T1000 (cell line): Measurements from ENCODE around the gene DCDC2B.
A peak's percentile ranks its signal among the peaks of the same experiment; 100 is the strongest.
"Not testable (repeated sequence)": the region's sequence is repeated elsewhere in the genome, so short reads cannot be mapped to it uniquely, and the experiment has no call there.

Experiments used
- DNase-seq: peaks from one replicate; lab custom pipeline; 2025; ENCODE audit warnings: mixed read lengths; lab: John Stamatoyannopoulos, UW

The DCDC2B gene

DNA sequence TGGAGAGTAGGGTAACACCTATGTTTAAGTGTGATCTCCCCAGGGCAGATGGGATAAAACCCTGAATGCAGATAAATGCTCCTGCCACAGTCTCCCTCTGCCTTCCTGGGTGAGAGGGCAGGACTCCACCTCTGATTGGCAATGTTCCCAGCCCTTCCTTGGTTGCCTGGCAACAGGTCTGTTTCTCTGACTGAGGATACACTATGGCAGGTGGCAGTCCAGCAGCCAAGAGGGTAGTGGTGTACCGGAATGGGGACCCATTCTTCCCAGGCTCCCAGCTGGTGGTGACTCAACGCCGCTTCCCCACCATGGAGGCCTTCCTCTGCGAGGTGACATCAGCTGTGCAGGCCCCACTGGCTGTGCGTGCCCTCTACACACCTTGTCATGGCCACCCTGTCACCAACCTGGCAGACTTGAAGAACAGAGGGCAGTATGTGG is at the start of gene DCDC2B:
TSS of gene DCDC2B (plus strand) at position 199 of the 438 bp plus-strand sequence. CDS start at position 204, 5 bp downstream.
- no peak for DNase-seq

DNA sequence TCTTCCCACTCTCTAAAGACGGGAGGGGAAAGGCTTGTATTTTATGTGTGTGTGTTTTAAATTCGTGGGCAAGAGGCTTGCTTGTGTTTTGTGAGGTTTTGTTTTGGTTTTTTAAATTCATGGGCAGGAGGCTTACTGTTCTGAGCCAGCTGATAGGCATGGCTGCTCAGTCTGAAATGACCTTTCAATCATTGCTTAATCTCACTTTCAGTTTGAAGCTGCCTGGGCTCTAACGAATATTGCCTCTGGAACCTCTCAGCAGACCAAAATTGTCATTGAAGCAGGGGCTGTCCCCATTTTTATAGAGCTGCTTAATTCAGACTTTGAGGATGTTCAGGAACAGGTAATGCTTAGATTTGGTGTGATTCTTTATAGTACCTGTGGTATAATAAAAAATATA is 49.7 kb upstream of the DCDC2B start:
- DNase-seq: no peak

DNA sequence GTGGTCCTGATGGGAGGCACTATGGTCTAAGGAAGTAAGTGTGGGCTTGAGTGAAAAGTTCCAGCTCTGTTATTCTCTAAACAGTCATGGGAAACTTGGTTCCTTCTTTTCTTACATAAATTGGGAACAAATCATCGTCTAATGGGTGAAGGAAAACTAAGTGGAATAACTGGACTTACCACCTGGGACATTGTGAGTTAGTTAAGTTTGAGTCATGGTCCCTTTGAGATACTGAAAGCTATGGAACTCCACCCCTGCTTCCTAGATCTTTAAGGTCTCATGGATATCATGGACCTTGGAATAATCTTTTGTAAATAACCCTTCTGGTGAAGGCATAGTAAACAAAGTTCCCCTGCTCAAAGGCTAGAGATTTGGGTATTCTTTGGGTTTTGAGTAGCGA is 45.5 kb upstream of the DCDC2B start:
- no peak for DNase-seq

DNA sequence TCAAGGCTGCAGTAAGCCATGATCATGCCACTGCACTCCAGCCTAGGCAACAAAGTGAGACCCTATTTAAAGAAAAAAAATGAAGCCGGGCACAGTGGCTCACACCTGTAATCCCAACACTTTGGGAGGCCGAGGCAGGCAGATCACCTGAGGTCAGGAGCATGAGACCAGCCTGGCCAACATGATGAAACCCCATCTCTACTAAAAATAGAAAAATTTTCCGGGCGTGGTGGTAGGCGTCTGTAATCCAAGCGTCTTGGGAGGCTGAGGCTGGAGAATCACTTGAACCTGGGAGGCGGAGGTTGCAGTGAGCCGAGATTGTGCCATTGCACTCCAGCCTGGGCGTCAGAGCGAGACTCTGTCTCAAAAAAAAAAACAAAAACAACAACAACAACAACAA is 43.3 kb upstream of the DCDC2B start:
- not testable (repeated sequence) for DNase-seq

DNA sequence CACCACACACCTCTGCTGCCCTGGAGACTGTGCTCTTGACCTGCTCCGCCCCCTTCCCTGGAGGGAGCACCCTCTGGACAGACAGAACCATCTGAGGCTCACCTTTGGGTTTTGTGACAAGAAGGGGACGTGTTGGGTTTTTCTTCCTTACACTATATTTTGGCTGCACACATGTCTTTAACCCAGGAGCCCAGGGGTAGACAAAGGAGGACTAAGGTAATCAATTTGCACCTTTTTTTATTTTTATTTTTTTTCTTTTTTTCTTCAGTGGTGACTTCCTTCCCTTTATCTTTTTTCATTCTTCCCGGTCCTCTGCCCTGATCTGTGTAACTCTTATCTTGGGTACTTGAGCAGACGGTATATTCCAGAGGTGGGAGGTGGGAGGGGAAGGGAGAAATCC is 37.9 kb upstream of the DCDC2B start:
- no peak for DNase-seq

DNA sequence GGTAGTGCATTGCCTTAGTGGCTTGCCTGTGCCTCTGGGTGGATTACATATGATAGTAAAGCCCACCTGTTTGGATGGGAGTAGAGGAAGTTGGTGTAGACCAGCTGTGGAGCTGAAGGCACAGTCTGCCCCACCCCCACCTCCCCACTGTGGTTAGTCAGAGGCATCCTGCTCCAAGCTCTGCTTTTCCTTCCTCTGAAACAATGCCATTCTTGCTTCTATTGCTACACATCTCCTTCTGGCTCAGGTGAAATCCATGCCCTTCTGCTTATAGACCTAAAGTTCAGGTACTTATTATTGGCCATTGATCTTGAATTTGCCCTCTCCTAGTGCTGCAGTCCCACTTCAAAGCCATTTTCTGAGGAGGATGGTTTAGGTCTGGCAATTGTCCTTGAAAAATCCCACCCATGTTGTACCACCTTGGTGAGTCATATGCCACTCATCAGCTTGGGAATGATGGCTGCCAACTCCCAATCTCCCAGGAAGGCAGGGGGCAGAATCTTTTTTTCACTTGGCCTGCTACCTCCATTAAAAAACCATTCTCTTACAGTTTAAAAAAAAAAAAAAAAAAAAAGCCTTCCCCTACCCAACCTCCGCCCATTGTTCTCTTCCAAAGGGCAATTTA is 36.2 kb upstream of the DCDC2B start:
- DNase-seq: no peak

DNA sequence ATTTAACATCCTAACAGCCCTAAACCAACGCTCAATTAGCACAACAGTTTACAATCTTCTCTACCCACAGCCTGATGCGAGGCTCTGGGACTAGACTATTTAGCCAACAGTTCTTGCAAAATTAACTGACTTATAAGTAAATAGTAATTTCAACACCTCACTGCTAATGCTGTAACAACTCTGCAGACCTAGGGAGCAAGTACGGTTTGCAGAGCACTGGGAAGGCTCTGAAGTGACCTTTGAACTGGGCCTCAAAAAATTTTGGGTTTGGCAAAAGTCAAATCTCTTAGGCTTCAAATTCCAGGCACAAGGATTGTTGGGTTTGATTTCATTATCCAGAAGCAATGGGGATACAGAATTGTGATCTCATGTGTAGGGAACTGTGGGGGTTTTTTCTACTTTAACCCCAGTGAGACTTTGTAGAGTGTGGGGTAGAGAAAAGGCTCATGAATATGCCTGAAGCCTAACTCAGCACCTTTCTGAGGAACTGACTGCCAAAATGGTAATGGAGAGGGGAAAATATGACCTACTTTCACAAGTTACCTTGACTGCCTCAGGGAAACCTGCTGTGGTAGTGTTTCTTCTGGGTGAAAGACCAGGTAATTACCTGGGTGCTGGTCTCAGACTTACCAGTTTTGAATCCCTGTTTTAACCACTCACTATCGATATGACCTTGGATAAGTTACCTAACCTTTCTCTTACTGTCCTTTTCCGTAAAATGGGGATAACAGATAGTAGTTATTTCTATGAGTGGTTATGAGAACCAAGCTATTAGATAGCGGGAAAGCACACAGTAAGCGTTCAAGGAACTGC is 30.3 kb upstream of the DCDC2B start:
- no peak for DNase-seq

DNA sequence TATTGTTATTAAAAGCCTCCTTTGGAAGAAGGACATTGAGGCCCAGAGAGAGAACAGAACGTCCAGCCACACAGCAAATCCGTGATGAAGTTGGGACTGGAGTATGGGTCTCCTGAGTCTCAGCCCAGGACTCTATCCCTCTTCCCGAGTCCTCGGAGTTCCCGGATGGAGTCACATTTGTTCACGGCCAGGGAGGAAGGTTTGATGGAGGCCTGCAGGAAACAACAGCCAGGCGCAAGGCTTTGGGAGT is 29.8 kb upstream of the DCDC2B start:
- no peak for DNase-seq

DNA sequence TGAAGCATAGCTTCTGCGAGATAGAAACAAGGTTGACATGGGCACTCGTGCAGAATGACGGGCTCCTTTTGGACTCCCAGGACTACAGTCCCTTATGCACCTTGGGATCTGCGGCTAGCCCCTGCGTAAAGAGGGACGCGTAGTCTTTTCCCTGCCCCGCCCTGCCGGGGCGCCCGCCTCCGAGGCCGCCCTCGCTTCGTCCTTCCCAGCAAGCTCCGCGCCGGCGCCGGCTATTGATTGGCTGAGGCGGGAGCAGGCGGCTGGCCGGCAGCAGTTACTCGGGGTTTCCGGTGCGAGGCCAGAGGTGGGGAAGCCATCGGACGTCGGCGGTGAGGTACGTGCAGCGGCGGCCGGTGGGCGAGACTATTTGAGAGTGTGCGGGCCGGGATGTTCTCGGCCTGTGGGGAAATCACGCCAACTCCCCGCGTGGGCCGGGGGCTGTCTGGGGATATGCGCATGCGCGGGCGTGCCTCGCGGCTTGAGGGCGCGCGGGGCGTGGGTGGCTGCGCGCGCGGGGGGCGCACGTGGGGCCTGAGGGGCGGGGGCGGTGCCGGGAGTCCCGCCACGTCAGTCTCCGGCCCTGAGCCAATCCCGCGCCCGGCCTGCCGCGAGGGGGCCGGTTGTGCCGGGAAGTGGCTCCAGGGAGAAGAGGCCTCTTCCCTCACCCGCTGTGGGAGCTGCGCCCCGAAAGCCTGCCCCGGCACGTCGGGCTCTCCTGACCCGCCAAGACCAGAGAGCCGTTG is 29.3 kb upstream of the DCDC2B start, which contains the start of gene TXLNA:
TSS of gene TXLNA (plus strand) at position 233 of the 743 bp plus-strand sequence. CDS start 671 bp downstream, outside the sequence.
- peak; percentile 89 for DNase-seq

DNA sequence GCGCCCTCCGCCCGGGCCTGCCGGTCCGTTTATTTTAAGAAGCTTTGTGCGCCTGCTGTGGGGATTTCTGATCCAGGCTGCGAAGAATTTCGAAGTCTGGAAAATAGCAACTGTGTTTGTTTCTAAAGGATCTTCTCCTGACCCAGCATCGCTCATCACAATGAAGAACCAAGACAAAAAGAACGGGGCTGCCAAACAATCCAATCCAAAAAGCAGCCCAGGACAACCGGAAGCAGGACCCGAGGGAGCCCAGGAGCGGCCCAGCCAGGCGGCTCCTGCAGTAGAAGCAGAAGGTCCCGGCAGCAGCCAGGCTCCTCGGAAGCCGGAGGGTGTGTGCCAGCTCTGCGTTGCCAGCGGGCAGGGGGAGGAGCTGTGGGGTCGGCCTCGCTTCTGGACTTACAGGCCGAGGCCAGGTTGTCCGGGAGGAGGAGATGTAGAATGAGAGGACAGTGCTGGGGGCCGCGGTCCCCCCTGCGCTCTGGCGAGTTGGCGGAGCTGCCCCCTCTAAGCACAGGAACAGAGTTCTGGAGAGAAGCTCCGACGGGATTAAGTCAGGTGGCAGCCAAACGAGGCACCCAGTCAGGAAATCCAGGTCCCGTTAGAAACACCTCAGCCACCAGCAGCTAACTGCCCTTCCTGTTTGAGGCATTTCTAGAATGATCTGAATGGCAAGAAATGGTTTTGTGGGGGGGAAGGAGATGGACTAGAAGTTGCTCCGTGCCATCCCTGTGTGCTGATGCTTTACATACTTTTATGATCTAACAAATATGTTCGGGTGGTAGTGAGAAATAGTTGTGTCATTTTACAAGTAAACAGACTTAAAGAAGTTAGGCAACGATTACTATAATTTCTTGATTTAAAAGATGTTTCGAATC is 28.5 kb upstream of the DCDC2B start:
- no peak for DNase-seq

DNA sequence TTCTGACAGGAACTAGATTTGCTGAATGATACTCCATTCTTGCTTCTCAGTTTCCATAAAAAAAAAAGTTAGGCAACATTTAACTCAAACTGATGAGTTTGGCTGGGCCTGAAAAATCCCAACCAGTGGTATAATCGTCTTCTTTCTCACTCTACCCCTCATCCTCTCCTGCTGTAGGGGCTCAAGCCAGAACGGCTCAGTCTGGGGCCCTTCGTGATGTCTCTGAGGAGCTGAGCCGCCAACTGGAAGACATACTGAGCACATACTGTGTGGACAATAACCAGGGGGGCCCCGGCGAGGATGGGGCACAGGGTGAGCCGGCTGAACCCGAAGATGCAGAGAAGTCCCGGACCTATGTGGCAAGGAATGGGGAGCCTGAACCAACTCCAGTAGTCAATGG is 27.8 kb upstream of the DCDC2B start:
- no peak for DNase-seq

DNA sequence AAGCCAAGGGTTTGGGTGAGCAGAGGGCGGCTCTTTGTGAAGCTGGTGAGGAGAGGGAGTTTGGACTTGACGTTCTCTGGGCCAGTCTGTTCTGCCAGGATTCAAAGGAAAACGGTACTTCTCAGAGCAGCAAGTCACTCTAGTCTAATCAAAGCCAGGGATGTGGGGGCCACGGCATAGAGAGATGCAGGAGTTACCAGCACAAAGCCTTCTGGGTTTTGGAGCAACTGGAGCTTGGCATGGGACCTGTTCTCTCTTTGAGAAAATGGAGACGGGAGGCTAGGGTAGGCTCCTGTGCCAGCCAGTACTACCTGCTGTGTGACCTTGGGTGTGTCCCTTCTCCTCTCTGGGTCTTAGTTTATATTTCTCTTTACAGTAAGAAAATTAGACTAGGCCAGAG is 27.3 kb upstream of the DCDC2B start:
- DNase-seq: no peak

DNA sequence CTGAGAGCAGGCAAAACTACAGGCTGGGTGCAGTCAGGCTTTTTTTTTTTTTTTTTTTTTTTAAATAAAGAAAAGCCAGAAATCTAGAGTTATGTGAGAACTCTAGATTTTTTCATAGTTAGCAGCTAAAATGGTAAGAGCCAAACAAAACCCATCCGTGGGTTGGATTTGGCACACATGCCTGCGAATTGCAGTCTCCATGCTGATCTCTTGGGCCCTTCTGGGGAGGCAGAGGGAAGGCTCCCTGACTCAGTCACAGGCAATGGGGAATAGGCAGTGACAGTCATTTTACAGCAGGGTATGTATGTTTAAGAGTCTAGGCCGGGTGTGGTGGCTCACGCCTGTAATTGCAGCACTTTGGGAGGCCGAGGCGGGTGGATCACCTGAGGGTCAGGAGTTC is 26.8 kb upstream of the DCDC2B start:
- DNase-seq: no peak

DNA sequence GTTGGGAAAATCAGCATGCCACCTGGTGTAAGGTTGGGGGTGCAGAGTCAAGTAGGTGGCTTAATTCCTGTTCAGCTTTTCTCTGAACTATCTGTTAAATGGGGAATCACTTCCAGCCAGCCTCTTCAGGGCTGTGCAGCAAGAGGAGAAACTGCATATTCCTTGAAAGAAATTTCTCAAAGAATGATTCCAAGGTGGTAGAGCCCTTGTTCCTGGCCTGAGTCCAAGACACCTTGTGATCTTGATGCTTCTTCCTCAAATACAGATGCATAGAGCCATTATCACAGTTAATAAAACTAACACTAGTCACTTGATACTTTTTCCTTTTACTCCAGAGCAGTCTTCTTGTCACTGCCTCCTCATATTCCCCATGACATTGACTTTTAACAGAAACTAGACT is 24.2 kb upstream of the DCDC2B start:
- no peak for DNase-seq

DNA sequence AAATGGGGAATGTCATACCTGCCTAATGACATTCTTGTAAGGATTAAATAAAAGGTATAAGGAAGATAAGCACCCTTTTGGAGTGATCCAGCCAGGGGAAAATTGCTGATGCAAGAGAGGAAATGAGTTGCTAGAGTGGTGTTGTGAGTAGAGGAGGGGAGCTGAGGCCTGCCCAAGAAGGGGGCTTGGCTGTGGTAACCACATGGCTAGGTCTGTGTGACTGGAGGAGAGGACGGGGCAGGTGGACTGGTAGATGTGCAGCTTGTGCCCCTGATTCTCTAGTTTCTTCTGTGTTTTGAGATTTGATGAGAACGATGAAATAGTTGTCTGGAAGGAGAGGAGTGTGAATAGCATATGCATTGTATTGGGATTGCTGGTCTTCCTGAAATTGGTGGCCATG is 22.8 kb upstream of the DCDC2B start:
- no peak for DNase-seq

DNA sequence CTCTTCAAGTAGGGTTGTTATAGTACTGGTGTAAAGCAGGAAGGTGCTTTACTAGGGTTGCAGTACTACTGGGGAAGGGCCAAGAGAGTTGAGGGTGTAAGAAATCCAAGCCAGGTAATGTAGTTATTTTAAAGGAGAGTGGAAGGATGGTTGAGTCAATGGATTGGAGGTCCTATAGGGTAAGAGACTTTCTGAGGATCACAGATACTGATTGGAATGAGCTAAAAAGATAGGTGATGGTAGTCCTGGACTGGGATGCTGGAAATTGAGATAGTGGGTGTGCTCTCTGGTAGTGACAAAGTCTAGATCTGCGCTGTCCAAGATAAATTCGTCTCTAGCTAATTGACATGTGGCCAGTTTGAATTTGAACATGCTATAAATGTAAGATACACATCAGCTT is 22.4 kb upstream of the DCDC2B start:
- no peak for DNase-seq

DNA sequence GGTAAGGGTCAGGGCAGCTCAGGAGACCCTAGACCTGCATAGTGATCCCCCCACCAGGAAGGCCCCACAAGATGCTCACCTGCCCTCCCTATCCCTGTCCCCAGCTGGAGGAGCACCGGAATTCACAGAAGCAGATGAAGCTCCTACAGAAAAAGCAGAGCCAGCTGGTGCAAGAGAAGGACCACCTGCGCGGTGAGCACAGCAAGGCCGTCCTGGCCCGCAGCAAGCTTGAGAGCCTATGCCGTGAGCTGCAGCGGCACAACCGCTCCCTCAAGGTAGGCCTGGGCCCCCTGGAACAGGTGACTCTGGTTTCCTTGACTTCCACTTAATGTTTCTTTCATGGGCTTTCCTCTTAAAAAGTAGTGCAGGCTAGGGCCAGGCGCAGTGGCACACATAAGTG is 21.0 kb upstream of the DCDC2B start:
- no peak for DNase-seq

DNA sequence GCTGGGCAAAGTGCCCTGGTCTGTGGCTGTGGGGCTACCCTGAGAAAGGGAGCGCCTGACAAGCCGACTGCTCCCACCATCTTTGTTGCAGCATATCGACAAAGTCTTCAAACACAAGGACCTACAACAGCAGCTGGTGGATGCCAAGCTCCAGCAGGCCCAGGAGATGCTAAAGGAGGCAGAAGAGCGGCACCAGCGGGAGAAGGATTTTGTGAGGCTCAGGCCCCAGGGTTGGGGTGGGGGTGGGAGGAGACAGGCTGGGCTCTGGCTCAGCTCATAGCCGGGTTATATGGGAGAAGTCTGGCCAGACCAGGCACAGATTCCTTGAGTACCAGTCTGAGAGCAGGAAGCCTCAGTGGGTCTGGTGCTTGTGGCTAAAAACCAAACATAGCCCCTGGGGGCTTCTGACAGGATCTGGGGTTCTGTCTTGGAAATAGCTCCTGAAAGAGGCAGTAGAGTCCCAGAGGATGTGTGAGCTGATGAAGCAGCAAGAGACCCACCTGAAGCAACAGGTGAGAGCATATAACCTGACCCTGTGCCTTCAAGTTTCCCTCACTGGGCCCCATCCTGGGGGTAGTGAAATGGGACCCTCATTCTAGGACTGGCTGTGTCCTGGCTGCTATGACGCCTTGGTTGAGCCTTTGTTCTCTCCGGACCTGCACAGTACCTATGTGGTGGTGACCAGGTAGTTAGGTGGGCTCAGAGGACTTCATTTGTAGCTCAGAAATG is 16.5 kb upstream of the DCDC2B start:
- no peak for DNase-seq

DNA sequence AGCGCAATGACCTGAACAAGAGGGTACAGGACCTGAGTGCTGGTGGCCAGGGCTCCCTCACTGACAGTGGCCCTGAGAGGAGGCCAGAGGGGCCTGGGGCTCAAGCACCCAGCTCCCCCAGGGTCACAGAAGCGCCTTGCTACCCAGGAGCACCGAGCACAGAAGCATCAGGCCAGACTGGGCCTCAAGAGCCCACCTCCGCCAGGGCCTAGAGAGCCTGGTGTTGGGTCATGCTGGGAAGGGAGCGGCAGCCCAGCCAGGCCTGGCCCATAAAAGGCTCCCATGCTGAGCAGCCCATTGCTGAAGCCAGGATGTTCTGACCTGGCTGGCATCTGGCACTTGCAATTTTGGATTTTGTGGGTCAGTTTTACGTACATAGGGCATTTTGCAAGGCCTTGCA is 13.9 kb upstream of the DCDC2B start:
- DNase-seq: no peak

DNA sequence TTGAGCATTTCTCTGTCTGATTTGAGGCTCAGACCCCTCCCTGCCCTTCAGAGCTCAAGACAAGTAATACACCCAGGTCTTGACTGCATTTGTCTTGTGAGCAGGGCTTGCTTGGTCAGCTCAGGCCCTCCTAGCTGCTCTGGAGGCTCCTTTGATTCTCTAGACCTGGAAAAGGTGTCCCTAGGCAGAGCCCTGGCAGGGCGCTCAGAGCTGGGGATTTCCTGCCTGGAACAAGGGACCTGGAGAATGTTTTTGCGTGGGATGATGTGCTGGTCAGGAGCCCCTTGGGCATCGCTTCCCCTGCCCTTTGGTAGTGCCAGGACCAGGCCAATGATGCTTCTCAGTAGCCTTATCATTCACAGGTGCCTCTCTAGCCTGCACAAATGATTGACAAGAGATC is 13.4 kb upstream of the DCDC2B start:
- no peak for DNase-seq
